MV-4-11 (cell line): ENCODE results near the gene GABARAPL1.
A peak's percentile ranks its signal among the peaks of the same experiment; 100 is the strongest.

Source experiments
- DNase-seq: peaks from one replicate; lab custom pipeline; 2025; lab: John Stamatoyannopoulos, UW

Gene GABARAPL1

DNA sequence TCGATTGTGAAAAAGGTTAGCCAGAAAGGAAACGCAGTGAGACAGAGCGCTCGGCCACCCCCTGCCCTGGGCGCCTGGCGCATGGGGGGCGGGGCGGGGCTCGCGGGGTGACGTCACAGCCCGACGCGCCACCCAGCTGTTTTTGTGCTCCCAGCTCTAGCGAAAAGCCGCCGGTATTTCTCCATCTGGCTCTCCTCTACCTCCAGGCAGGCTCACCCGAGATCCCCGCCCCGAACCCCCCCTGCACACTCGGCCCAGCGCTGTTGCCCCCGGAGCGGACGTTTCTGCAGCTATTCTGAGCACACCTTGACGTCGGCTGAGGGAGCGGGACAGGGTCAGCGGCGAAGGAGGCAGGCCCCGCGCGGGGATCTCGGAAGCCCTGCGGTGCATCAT, at the start of gene GABARAPL1:
GABARAPL1 (plus strand) TSS at position 139 of the 393 bp plus-strand sequence; CDS start at position 392, 253 bp downstream.
- peak; percentile 61 for DNase-seq

DNA sequence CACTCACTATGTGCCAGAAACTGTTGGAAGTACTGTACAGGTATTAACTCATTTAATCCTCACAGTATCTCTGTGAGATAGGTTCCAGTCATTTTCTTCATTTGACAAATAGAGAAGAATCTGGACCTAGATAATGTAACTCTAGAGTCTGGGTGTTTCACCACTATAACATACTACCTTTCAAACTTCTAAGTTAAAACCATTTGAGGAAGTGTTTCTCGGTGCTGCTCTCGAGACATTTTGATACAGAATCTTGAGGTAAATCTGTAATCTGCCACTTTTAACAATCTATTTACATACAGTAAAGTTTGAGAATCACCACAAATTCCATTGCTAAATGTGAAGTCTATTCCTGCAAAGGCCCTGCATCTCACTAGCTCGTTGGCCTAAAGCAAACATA, 49.6 kb upstream of the GABARAPL1 start:
- peak; percentile 34 for DNase-seq

- no peak for DNase-seq
These were observed 47.3 kb upstream of the GABARAPL1 start for GRCh38 chr12:10165421-10165820.

GRCh38 chr12:10167599-10167998, 45.1 kb upstream of the GABARAPL1 start:
- peak; percentile 99 for DNase-seq

GRCh38 chr12:10169104-10169503, 43.6 kb upstream of the GABARAPL1 start:
- DNase-seq = no peak

DNA sequence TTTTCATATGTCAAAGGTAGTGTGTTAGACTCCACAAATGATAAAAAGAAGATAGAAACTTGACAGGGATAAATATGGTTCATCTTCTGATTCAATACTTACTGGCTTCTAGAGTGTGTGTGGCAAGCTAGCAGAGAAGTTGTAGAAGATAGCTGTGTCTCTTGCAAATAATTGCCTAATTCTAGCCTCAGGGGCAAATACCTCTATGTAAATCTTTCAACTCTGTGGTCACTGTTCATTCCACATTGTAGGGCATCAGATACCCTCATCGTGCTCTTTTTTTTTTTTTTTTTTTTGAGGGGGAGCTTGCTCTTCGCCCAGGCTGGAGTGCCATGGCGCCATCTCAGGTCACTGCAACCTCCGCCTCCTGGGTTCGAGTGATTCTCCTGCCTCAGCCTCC, 42.5 kb upstream of the GABARAPL1 start:
- DNase-seq = peak; percentile 32

DNA sequence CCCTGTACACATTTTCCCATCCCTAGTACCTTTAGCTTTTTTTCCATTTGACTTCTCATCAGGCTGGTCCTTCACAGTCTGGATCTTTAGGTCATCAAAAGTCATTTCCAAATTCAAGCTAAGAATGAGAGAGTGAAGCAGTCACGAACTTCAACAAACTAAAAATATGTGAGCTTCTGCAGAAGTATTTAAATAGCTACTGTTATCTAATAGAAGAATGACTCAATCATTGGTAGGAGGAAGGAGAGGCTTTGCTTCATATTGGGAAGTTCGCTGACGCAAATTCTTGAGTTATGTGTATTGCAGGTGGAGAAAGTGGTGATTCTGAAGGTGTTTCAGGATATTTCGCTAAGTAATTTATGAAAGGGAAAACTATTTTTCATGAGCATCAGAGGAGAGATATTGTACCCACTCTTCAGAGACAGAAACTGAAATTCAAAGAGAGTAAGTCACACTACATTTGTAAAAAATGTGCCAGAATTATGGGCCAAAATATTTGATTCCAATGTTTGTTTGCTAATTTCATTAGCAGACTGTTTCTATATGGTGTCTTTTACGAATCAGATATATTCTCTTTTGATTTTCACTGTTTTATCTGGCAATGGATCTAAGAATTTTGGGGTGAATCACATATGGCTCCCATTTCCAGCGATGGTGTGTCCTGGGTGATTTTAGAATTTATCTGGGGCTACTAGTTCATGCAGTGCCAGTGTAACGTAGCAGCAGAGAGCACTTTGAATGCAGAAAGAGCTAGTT, 40.5 kb upstream of the GABARAPL1 start, which contains the start of gene OLR1:
OLR1 (minus strand) TSS at position 160 of the 756 bp plus-strand sequence; CDS start at position 105, 55 bp downstream.
- DNase-seq = peak; percentile 28

- no peak for DNase-seq
These were observed 37.6 kb upstream of the GABARAPL1 start for GRCh38 chr12:10174986-10175614.

GRCh38 chr12:10175846-10176636, 36.6 kb upstream of the GABARAPL1 start:
- no peak for DNase-seq

DNA sequence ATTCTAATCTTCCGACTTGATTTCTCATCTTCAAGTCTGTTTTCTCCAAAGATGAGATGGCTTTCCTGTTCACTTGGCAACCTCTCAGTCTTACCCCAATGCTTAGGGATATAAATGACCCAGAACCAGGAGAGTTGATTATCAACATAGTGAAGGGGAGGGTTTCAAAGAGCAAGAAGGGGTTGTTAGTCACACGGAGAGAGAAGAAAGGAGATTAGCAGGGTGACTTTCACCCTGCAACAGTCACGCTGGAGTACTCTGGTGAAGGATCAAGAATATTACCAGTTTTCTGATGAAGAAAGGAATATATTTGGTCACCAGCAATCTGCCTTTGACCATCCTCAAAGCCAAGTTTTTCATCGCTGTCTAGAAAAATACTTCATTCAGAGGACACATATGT, 33.9 kb upstream of the GABARAPL1 start, which contains the start of gene TMEM52B:
TMEM52B (plus strand) TSS at position 212 of the 400 bp plus-strand sequence. CDS start 543 bp downstream, outside the sequence.
- no peak for DNase-seq

GRCh38 chr12:10179776-10180181, 32.9 kb upstream of the GABARAPL1 start:
- DNase-seq = no peak

GRCh38 chr12:10182354-10183049, 30.2 kb upstream of the GABARAPL1 start:
- DNase-seq = peak; percentile 78

DNA sequence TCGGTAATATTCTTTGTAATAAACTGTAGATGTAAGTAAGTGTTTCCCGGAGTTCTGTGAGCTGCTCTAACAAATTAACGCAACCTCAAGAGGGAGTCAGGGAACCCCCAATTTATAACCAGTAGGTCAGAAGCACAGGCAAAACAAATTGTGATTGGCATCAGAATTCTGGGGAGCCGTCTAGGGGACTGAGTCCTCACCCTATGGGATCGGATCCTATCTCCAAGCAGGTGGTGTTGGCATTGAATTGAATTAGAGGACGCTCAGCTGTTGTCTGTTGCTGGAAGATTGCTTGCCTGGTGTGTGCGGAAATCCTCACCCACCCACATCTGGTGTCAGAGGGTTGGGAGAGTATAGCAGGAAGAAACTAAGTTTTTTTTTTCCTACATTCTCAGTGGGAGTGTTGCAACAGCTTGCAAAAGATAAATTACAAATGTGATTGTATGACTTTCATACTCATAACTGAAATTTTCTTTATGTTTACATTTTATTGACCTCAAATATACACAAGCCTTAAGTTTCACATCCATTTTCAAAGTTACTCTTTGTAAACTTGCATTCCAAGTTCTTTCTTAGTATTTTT, 28.3 kb upstream of the GABARAPL1 start:
- peak; percentile 85 for DNase-seq

GRCh38 chr12:10186299-10186698, 26.4 kb upstream of the GABARAPL1 start:
- DNase-seq = peak; percentile 83

DNA sequence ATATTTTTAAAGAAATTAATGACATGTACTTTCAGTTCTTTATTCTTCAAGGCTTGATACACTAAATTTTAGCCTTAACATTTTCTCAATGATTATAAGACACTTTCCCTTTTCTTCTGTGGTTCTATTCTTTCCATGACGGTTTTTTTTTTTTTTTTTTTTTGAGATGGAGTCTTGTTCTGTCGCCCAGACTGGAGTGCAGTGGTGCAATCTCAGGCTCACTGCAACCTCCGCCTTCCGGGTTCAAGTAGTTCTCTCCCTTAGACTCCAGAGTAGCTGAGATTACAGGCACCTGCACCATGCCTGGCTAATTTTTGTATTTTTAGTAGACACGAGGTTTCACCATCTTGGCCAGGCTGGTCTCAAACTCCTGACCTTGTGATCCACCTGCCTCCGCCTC, 25.7 kb upstream of the GABARAPL1 start:
- DNase-seq = peak; percentile 59

DNA sequence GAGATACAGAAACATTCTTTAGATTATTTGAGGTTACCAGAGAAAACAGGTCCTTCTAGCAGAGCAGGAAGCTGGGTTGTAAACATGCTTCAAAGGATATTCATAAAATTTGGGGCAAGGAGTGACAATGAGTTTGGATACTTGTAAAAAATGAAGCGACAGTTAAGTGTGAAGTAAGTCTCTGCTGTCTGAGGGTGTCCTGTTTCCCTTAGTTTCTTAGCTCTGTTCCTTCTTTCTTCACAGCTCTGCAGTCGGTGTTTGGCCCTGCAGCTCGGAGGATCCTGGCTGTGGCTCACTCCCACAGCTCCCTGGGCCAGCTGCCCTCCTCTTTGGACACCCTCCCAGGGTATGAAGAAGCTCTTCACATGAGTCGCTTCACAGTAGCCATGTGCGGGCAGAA, 23.0 kb upstream of the GABARAPL1 start:
- peak; percentile 7 for DNase-seq

DNA sequence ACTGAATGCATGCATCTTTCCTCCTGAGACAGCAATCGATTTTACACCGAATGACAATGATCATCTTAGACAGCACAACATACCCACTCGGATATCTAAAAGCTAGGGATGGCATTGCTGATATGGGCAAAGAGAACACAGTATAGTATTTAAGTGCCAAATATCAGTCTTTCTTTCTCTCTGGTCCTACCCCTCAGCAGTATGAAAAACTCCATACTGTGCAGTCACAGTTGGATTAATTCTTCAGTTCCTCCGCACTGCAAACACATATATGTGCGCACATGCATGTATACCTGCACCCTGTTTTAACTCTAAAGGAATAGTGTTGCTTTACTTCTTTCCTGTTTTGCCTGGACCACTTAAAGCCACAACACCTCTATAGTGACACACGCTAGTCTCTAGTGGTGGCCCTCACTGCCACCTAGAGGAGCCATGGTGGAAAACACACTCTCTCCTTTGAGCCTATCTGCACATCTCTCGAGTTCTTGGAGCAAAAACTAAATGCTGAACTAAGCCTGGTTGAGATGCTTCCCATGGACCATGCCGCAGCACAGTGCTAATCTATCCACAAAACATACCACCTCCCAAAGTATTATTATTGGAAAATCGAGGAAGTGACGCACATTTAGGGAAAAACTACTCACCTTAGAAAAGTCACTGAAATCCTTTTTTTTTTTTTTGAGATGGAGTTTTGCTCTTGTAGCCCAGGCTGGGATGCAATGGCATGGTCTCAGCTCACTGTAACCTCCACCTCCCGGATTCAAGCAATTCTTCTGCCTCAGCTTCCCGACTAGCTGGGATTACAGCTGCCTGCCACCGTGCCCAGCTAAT, 21.9 kb upstream of the GABARAPL1 start:
- peak; percentile 71 for DNase-seq

DNA sequence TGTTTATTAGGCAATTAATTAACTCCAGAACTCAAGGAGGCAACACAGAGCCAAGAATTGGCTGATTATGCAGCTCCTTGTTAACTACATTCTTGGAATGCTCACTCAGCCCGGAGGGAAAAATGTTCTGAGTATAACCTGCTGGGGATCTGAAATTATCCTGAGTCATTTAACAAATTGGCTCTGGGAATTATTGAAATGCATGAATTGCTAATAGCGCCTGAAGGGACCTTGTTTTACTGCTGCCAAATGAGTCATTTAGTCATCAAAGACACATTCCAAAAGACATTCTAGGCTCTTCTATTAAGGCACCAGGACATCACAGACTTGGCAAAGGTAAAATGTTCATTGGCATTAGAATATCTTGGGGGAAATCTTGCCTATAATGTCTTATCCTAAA, 20.8 kb upstream of the GABARAPL1 start:
- no peak for DNase-seq

GRCh38 chr12:10194160-10194670, 18.5 kb upstream of the GABARAPL1 start:
- no peak for DNase-seq

DNA sequence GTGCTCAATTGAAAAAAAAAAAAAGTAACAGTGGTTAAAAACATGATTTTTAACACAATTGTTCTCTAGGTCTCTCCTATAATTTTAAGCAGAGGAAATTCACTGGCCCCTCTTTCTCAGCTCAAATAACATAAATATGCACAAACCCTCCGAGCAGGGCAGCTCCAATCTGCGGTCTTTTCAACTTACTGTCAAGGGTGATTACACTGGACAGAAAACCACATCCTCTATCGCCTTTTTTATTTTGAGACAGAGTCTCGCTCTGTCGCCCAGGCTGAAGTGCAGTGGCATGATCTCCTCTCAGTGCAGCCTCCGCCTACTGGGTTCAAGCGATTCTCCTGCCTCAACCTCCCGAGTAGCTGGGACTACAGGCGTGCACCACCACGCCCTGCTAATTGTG, 16.5 kb upstream of the GABARAPL1 start:
- peak; percentile 73 for DNase-seq
